Stomach smooth muscle (tissue), 2 donors: ENCODE measurements around the gene RYR1.
"Not testable (repeated sequence)": the region's sequence is repeated elsewhere in the genome, so short reads cannot be mapped to it uniquely, and the experiment has no call there.

Experiments used
- H3K27ac ChIP-seq: one replicate; pipeline ENCODE4 v1.7.0; 2013; ENCODE audit warnings: mild to moderate bottlenecking, low read length, inconsistent platforms
- H3K27me3 ChIP-seq, 2 donors: one replicate each; pipeline ENCODE4 v1.7.0; 2013; ENCODE audit warnings: low read length in 2 of 2; ENCODE audit not compliant: insufficient read depth in 2 of 2, control insufficient read depth in 1 of 2
- H3K36me3 ChIP-seq, 2 donors: one replicate each; pipeline ENCODE4 v1.7.0; 2013; ENCODE audit warnings: low read length in 2 of 2; ENCODE audit not compliant: control insufficient read depth in 2 of 2, insufficient read depth in 2 of 2
- H3K4me1 ChIP-seq: one replicate; pipeline ENCODE4 v1.7.0; 2013; ENCODE audit warnings: low read length; ENCODE audit not compliant: control insufficient read depth, insufficient read depth
- H3K4me3 ChIP-seq, 2 donors: one replicate each; pipeline ENCODE4 v1.7.0; 2013; ENCODE audit warnings: low read length in 2 of 2
- H3K9ac ChIP-seq, 2 donors: one replicate each; pipeline ENCODE4 v1.7.0; 2013; ENCODE audit warnings: low read length in 2 of 2, mild to moderate bottlenecking in 1 of 2
- H3K9me3 ChIP-seq, 2 donors: one replicate each; pipeline ENCODE4 v1.7.0; 2013; ENCODE audit warnings: low read length in 2 of 2; ENCODE audit not compliant: control insufficient read depth in 2 of 2
- donor health status: healthy.
- donor health status: Pancreatic carcinoma.

RYR1 gene

GRCh38 chr19:38507551-38508127, 74.1 kb downstream of the RYR1 start:
- H3K27ac ChIP-seq = no peak overlapping the region
- H3K4me1 ChIP-seq = no peaks in the 10 kb centered on the region
- no peaks in the 10 kb centered on the region for H3K36me3 ChIP-seq
- no peaks in the 10 kb centered on the region for H3K9me3 ChIP-seq
- H3K9ac ChIP-seq = no peak overlapping the region
- H3K4me3 ChIP-seq = no peak overlapping the region
- H3K27me3 ChIP-seq = peaks cover 0 to 9% of the 10 kb centered on the region in 2 donors

DNA sequence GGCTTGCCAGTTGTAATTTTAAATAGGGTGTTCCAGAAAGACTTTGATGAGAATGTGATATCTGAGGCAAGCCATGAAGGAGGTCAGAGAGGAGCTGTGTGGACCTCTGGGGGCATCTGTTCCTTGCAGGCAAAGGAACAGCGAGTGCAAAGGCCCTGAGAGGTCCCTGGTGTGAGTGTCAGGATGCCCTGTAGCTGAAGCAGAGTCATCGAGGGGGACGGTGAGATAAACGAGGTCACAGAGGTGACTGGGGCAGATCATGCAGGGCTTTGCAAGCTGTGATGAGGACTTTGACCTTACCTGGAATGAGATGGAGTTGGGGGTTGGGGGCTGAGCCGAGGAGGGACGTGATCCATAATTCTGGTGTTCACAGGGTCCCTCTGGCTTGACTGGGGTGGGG, 75.0 kb downstream of the RYR1 start:
- Histone ChIP-seq H3K27ac (no peak overlapping the region), H3K4me1 (no peaks in the 10 kb centered on the region), H3K27me3 (peaks cover 0 to 9% of the 10 kb centered on the region in 2 donors), H3K4me3 (no peak overlapping the region), H3K9me3 (no peaks in the 10 kb centered on the region), H3K36me3 (no peaks in the 10 kb centered on the region), H3K9ac (no peak overlapping the region)

DNA sequence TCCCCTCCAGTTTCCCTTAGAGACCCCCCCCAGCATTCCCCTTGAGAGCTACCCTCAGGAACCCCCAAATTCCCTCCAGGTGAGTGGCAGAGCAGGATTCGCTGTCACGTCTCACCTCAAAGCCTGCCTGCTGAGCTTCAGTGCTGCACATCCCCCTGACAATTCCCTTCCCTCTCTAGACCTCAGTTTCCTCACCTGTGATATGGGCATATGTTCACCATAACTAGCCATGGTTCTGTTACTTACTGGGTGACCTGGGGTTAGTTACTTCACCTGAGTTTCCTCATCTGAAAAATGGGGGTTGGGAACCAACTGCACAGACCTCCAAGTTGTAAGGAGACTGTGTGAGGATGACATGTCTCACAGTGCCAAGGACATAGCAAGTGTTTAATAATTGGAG, 75.5 kb downstream of the RYR1 start:
- Histone ChIP-seq H3K4me1 (no peaks in the 10 kb centered on the region), H3K4me3 (no peak overlapping the region), H3K9me3 (no peaks in the 10 kb centered on the region), H3K27me3 (peaks cover 0 to 9% of the 10 kb centered on the region in 2 donors), H3K9ac (no peak overlapping the region), H3K27ac (no peak overlapping the region), H3K36me3 (no peaks in the 10 kb centered on the region)

GRCh38 chr19:38511074-38511708, 77.7 kb downstream of the RYR1 start:
- Histone ChIP-seq H3K36me3 (no peaks in the 10 kb centered on the region), H3K27me3 (peaks cover 3% of the 10 kb centered on the region in 2 donors), H3K27ac (no peak overlapping the region), H3K4me3 (no peak overlapping the region), H3K4me1 (peaks cover 5% of the 10 kb centered on the region), H3K9ac (no peak overlapping the region), H3K9me3 (no peaks in the 10 kb centered on the region)

DNA sequence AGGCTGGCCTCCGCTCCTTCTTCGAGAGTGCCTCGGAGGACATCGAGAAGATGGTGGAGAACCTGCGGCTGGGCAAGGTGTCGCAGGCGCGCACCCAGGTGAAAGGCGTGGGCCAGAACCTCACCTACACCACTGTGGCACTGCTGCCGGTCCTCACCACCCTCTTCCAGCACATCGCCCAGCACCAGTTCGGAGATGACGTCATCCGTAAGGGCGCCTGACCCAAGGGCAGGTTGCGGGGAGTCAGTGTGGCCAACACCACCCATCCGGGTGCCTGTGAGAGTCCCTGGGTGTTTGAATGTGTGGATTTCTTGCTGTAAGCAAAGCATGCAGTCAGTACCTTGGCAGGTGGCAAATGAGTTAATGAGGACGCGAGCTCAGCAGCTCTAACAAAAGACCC, 78.8 kb downstream of the RYR1 start:
- Histone ChIP-seq H3K27ac (no peak overlapping the region), H3K36me3 (no peaks in the 10 kb centered on the region), H3K9me3 (no peaks in the 10 kb centered on the region), H3K4me3 (no peak overlapping the region), H3K4me1 (peaks cover 5% of the 10 kb centered on the region), H3K9ac (no peak overlapping the region), H3K27me3 (peaks cover 3% of the 10 kb centered on the region in 2 donors)

DNA sequence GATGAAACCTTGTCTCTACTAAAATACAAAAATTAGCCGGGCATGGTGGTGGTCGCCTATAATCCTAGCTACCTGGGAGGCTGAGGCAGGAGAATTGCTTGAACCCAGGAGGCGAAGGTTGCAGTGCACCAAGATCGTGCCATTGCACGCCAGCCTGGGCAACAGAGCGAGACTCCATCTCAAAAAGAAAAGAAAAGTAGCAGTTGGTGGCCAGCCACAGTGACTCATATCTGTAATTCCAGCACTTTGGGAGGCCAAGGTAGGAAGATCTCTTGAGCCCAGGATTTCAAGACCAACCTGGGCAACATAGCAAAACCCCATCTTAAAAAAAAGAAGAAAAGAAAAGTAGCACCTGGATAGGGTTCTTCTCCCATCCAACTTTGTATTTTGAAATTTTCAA, 79.7 kb downstream of the RYR1 start:
- H3K27ac ChIP-seq, H3K4me3 ChIP-seq, H3K27me3 ChIP-seq, H3K9me3 ChIP-seq, H3K36me3 ChIP-seq, H3K9ac ChIP-seq, H3K4me1 ChIP-seq: not testable (repeated sequence)

DNA sequence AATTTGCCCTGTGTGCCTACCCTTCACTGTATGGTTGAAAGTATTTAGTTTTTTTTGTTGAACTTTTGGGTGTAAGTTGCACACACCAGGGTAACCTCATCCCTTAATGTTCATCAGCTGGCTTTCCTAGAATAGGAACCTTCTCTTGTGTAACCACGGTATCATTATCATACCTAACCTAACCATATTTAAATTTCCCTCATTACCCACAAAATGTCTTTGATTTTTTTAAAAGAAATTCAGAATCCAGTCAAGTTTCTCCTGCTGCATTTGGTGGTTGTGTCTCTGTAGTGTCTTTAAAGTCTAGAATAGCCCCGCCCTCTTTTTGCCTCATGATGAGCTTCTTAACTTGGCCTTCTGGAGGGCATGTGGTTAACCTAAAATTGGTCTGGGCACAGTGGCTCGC, 80.3 kb downstream of the RYR1 start:
- Histone ChIP-seq H3K36me3 (no peaks in the 10 kb centered on the region), H3K27me3 (peaks cover 3% of the 10 kb centered on the region in 2 donors), H3K27ac (no peak overlapping the region), H3K4me3 (no peak overlapping the region), H3K9ac (no peak overlapping the region), H3K4me1 (peaks cover 5% of the 10 kb centered on the region), H3K9me3 (no peaks in the 10 kb centered on the region)

DNA sequence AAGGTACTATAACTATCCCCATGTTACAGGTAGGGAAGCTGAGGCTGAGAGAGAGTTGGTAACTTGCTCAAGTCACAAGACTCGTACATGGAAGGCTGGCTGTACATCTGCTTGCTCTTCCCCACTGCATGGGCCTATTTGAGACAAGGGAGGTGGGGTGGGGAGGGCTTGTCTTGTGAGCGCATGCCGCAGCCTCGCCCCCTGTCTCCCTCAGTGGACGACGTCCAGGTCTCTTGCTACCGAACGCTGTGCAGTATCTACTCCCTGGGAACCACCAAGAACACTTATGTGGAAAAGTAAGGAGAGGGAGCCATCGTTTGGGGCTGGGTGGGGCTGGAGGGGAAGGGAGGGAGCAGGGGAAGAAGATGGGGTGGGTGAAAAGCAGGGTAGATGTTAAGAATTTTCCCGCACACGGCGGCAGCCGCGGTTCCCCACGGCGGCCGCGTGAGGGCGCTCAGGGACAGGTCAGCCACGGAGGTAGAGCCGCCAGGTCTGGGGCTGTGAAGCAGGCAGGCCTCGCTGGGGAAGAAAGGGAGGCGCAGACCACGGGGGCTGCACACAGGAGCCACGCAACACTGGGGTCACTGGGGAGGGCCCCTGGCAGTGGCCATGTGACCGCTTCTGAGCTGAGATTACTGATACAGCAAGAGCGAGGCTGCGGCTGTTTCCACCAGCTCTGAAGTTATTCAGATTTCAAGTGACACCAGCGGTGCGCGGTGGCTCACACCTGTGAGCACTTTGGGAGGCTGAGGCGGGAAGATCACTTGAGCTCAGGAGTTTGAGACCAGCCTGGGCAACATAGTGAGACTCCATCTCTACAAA, 81.5 kb downstream of the RYR1 start:
- no peaks in the 10 kb centered on the region for H3K36me3 ChIP-seq
- H3K4me1 ChIP-seq = peaks cover 5% of the 10 kb centered on the region
- peak overlapping the region in 1 of 2 donors; percentile 51 for H3K9ac ChIP-seq
- H3K9me3 ChIP-seq = no peaks in the 10 kb centered on the region
- no peak overlapping the region for H3K27ac ChIP-seq
- H3K4me3 ChIP-seq = no peak overlapping the region
- H3K27me3 ChIP-seq = peaks cover 0 to 3% of the 10 kb centered on the region in 2 donors

GRCh38 chr19:38515896-38516295, 82.4 kb downstream of the RYR1 start:
- no peak overlapping the region for H3K9ac ChIP-seq

GRCh38 chr19:38516802-38517201, 83.3 kb downstream of the RYR1 start:
- peaks cover 5% of the 10 kb centered on the region for H3K4me1 ChIP-seq
- H3K9ac ChIP-seq = no peak overlapping the region
- peaks cover 0 to 3% of the 10 kb centered on the region in 2 donors for H3K27me3 ChIP-seq
- H3K9me3 ChIP-seq = no peaks in the 10 kb centered on the region
- H3K4me3 ChIP-seq = no peak overlapping the region
- H3K36me3 ChIP-seq = no peaks in the 10 kb centered on the region
- H3K27ac ChIP-seq = no peak overlapping the region

More at GRCh38 chr19:38515896-38516295, 82.4 kb downstream of the RYR1 start:
- Histone ChIP-seq H3K27me3 (peaks cover 0 to 3% of the 10 kb centered on the region in 2 donors), H3K27ac (no peak overlapping the region), H3K36me3 (no peaks in the 10 kb centered on the region), H3K9me3 (no peaks in the 10 kb centered on the region), H3K4me3 (no peak overlapping the region), H3K4me1 (peaks cover 5% of the 10 kb centered on the region)

- H3K4me3 ChIP-seq = no peak overlapping the region
- H3K9ac ChIP-seq = no peak overlapping the region
- peaks cover 5% of the 10 kb centered on the region for H3K4me1 ChIP-seq
- H3K9me3 ChIP-seq = no peaks in the 10 kb centered on the region
- H3K27me3 ChIP-seq = peaks cover 0 to 3% of the 10 kb centered on the region in 2 donors
- H3K36me3 ChIP-seq = no peaks in the 10 kb centered on the region
- no peak overlapping the region for H3K27ac ChIP-seq
Observed at GRCh38 chr19:38517321-38517720, 83.8 kb downstream of the RYR1 start.
